NT2/D1 (cell line): ENCODE measurements around the gene RANBP1.

Source experiments
- DNase-seq: peaks from one replicate; pipeline ENCODE4 v3.0.0-alpha.2; 2011; ENCODE audit warnings: low read depth, low spot score
- H3K27me3 ChIP-seq: 2 replicates; pipeline ENCODE4 v1.6.0; 2011; ENCODE audit warnings: mild to moderate bottlenecking; ENCODE audit not compliant: insufficient read length, insufficient read depth
- H3K36me3 ChIP-seq: 2 replicates; pipeline ENCODE4 v1.6.1; 2011; ENCODE audit warnings: mild to moderate bottlenecking, low read length, mixed read lengths; ENCODE audit not compliant: insufficient read depth, insufficient read length
- H3K4me1 ChIP-seq: 2 replicates; pipeline ENCODE4 v1.5.1; 2011; ENCODE audit not compliant: insufficient read depth, insufficient read length
- H3K4me3 ChIP-seq: 2 replicates; pipeline ENCODE4 v1.5.1; 2011; ENCODE audit warnings: low read depth; ENCODE audit not compliant: insufficient read length
- H3K9ac ChIP-seq: 2 replicates; pipeline ENCODE4 v1.6.0; 2011; ENCODE audit warnings: low read depth; ENCODE audit not compliant: insufficient read length
- H3K9me3 ChIP-seq: 2 replicates; pipeline ENCODE4 v1.5.1; 2011; ENCODE audit warnings: mild to moderate bottlenecking, low read length; ENCODE audit not compliant: insufficient read depth
- SUZ12 ChIP-seq: IDR thresholded peaks from 2 replicates; pipeline ENCODE4 v1.6.1; 2011; ENCODE audit not compliant: insufficient read length, insufficient read depth; ENCODE audit errors: extremely low read depth
- YY1 ChIP-seq: IDR thresholded peaks from 2 replicates; pipeline ENCODE4 v1.6.1; 2011; ENCODE audit not compliant: insufficient read length, insufficient read depth
- ZNF274 ChIP-seq: IDR thresholded peaks from 2 replicates; pipeline ENCODE4 v1.6.1; 2011; ENCODE audit warnings: mild to moderate bottlenecking, low read depth, low read length

RANBP1 gene

DNA sequence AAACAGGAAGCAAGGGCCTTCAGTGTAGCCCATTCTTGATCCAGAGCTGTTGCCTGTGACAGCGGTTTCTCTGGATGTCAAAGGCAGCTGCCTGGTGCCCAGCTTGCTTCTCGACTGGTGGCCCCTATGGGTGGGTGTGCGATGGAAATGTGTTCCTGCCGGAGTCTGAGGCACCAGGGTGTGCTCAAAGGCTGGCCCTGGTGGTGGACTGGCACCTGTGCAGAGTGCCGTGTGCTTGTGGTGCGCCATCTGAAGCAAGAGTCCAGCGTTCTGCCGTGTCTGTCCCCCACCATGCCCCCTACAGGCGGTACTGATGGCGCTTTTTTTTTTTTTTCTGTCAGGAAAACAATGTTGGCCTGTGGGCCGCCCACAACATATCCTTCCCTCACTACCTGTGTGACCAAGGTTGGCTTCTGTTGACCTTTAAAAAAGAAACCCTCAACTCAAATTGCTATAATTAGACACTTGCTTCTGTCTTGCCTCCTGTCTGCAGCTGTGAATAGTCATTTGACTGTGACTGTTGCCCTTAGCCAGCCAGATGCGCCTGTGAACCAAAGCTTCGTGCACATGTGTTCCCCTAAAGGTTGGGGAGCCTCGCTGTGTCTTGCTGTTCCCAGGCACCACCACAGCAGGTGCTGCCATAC lies 4.7 kb upstream of the RANBP1 start:
- peaks cover 98% of the 10 kb centered on the region for H3K36me3 ChIP-seq
- no peak for DNase-seq

DNA sequence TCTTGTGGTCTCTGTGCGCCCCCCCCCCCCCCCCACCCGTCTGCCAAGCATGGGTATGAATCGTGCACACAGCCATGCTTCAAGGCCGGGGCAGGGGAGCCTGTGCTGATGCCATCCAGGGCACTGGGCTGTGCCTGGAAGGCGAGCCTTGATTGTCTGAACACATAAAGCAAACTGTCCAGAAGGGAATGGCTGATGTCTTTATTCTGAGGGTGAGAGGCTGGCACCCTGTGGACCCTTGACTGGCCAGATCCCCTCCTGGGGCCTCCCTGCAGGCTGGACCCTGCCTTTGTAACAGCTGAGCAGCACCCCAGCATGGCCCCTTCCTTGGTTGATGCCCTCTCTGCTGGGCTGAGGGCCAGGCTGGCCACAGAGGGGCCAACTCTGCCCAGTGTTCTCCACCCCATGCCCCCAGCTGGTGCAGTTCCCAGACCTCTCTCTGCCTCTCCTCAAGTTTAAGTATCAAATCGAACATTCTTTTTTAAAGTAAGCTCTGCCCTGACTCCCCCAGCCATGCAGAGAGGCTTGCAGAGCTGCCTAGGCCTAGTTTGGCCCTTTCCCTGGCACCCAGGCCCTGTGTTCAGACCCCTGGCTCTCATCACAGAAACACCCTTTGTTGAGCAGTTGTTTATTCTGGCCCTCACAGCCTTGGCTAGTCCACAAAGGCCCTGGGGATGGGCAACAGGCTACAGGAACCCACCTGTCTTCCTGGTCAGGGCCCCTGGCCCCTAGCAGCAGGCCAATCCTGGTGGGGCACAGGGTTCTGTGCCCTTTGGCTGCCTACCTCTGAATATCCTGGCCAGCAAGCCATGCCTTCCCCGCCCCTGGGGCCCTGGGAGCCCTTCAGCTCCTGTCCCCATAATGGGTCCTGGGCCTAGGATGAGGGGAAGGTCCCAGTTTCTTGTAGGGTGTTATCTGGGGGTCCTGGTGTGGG lies 3.9 kb upstream of the RANBP1 start:
- TF ChIP-seq SUZ12 (no peak), YY1 (no peak), ZNF274 (no peak)
- Histone ChIP-seq H3K9ac (no peak overlapping the region), H3K36me3 (peaks cover 91% of the 10 kb centered on the region), H3K27me3 (no peaks in the 10 kb centered on the region), H3K4me3 (no peak overlapping the region), H3K4me1 (peaks cover 6% of the 10 kb centered on the region), H3K9me3 (no peaks in the 10 kb centered on the region)
- no peak for DNase-seq

More for the DNA sequence above, 4.7 kb upstream of the RANBP1 start:
- no peak for TF ChIP-seq ZNF274
- no peak for TF ChIP-seq YY1
- no peak for TF ChIP-seq SUZ12
- Histone ChIP-seq H3K27me3 (no peaks in the 10 kb centered on the region), H3K9me3 (no peaks in the 10 kb centered on the region), H3K9ac (no peak overlapping the region), H3K4me3 (no peak overlapping the region), H3K4me1 (peaks cover 6% of the 10 kb centered on the region)

DNA sequence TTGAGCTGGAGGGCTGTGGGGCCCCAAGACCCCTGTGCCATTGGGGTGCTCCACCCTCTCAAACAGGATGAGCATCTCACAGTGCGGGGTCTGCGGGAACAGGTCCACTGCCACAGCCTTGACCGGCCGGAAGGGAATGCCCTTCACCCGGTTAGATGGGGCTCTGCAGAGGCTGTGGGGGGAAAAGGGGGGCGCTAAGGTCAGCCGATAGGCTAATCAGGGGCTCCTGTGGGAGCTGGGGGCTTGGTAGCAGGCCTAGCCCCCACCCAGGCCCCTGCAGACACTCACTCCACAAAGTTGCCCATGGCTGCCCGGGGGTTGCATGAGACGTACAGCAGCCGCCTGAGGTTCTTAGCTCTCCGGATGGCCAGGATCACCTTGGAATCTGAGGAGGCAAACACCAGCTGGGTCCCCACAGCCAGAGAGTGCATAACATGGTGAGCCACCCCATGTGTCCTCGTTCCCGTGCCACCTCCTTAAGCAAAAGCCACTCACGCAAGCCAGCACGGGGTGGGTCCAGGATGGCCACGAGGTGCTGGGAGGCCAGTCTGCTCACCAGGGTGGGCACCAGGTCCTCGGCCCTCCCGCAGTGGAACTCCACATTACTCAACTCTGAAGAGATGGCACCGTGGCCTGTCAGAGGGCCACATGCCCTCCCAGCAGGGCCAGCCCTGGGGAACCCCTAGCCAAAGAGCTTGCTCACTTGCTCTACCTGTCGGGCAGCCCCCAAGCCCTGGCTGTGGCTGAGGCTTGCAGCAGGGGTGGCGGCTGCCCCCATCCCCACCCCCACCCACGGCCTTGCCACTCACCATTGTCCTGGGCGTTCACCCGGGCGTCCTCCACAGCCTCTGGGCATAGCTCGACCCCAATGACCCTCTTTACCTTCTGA lies 3.0 kb upstream of the RANBP1 start:
- Histone ChIP-seq H3K9ac (no peak overlapping the region), H3K36me3 (peaks cover 82% of the 10 kb centered on the region), H3K4me3 (no peak overlapping the region), H3K4me1 (peaks cover 6% of the 10 kb centered on the region), H3K27me3 (no peaks in the 10 kb centered on the region), H3K9me3 (no peaks in the 10 kb centered on the region)
- no peak for DNase-seq
- TF ChIP-seq ZNF274 (no peak), SUZ12 (no peak), YY1 (no peak)

DNA sequence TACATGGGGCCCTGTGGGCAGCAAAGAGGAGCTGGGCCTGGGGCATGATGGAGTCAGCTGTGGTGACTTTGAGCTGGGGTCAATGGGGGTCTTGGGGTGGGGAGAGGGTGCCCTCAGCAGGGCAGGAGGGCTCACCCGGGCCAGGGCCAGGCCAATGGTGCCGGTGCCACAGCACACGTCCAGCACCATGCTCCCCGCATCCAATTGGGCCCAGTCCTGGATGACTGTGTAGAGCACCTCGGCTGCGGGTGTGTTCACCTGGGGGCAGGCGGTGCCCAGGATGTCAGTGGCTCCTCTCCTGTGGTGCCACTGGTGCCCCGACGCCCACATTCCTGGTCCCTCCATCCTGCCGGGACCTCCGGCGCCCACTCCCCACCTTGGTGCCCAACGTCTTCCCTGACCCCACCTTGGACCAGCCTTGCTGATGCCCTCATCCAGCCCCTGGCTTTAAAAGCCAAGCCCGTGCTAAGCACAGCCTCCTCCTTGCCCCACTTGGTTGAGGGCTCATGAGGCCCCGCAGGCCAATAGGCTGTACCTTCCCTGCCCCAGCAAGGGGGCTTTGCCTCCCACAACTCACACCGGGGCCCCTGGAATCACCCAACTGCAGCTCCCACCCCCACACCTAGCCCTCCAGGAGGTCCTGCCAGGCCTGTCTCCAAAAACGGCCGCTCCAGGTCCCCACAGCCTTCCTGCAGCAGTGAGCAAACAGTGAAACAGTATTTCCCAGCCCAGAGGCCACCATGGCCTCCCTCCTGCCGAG lies 2.2 kb upstream of the RANBP1 start:
- Histone ChIP-seq H3K9ac (no peak overlapping the region), H3K27me3 (no peaks in the 10 kb centered on the region), H3K4me1 (peaks cover 6% of the 10 kb centered on the region), H3K4me3 (no peak overlapping the region), H3K9me3 (no peaks in the 10 kb centered on the region), H3K36me3 (peaks cover 82% of the 10 kb centered on the region)
- TF ChIP-seq YY1: no peak
- TF ChIP-seq SUZ12: no peak
- no peak for TF ChIP-seq ZNF274
- no peak for DNase-seq

DNA sequence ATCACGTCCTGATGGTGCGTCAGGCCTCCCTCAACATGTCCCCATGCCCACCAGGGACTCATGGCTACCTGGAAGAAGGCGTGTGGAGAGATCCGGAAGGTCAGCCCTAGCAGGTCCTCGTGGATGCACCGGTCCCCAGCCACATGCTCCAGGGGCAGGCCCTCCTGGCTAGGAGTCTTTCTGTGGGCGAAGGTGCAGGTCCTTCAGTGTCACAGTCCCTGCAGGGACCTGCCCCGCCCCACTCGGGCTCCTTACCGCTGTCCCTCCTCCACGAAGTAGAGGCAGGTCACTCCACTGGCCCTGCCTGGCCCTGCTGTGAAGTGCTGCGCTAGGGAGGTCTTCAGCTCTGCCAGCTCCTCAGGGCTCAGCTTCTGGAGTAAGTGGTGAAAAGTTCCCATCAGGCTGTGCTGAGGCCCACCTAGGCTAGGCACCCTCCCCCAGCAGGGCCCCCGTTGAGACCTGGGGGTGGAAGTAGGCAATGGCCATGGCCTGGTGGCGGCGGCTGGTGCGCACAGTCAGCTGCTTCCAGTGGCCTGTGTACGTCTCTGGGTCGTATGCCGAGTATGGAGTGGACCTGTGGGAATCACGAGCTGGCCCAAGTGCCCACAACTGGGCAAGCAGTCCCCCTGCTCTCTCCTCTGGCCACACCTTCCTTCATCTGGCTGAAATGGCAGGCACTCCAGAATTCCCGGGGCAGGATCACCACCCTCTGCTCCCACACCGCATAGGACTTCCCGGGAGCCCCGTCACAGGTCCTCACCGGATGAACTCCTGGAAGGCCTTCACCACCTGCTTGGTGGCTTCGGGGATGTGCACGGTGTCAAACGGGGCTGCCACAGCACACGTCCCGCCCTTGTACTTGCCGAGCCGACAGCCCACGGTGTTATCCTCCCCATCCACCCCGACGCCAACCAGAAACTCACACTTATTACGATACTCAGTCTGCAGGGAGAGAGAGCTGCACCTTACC lies 1.1 kb upstream of the RANBP1 start:
- Histone ChIP-seq H3K4me3 (no peak overlapping the region), H3K4me1 (peaks cover 6% of the 10 kb centered on the region), H3K9me3 (no peaks in the 10 kb centered on the region), H3K36me3 (peaks cover 80% of the 10 kb centered on the region), H3K9ac (peak overlapping the region; percentile 96), H3K27me3 (no peaks in the 10 kb centered on the region)
- DNase-seq: no peak
- no peak for TF ChIP-seq YY1
- TF ChIP-seq ZNF274: no peak
- no peak for TF ChIP-seq SUZ12

DNA sequence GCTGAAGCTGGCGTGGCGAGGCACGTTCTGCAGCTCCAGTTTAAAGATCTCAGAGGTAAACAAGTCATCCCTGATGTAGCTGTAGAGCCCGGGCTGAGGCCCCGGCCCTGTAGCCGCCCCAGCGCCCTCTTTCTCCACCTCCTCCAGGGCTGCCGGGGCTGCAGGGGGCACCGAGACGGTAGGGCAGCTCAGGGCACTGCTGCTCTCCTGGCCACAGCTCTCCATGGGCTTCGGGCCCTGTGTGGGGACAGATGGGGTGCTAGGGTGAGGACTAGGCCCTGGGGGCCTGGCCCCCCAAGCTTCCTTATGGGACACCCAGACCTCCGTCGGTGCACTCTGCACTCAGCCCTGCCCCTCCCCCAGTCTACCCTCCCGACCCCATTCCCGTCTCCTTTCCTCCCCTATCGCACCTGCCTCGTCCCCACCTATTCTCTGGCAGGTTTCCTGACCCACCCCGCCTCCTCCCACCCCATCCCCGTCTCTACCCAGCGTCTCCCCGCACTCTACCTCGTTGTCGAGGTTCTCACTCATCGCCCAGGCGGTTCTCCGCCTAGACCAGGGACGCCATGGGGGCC lies 559 bp downstream of the RANBP1 start:
- peak overlapping the region; percentile 92 for H3K4me3 ChIP-seq
- H3K27me3 ChIP-seq: no peaks in the 10 kb centered on the region
- no peak for DNase-seq
- no peak for TF ChIP-seq ZNF274
- H3K4me1 ChIP-seq: peaks cover 8% of the 10 kb centered on the region
- peak overlapping the region; percentile 96 for H3K9ac ChIP-seq
- no peaks in the 10 kb centered on the region for H3K9me3 ChIP-seq
- peaks cover 77% of the 10 kb centered on the region for H3K36me3 ChIP-seq
